Dendritic cell treated with granulocyte-macrophage colony-stimulating factor and Interleukin-4, amounts not matched to agents 40 ng/mL and 50 ng/mL, for 4 days (primary cell): ENCODE measurements around the gene PRDM5.
"Not testable (repeated sequence)": the region's sequence is repeated elsewhere in the genome, so short reads cannot be mapped to it uniquely, and the experiment has no call there.

Source experiments
- H3K27ac Mint-ChIP-seq: one replicate; pipeline ENCODE4 v1.8.0; 2022; ENCODE audit warnings: mild to moderate bottlenecking, mixed read lengths
- H3K27me3 Mint-ChIP-seq: one replicate; pipeline ENCODE4 v1.8.0; 2022; ENCODE audit warnings: mild to moderate bottlenecking, mixed read lengths
- H3K36me3 Mint-ChIP-seq: one replicate; pipeline ENCODE4 v1.8.0; 2022; ENCODE audit warnings: low read depth, mixed read lengths
- H3K4me1 Mint-ChIP-seq: one replicate; pipeline ENCODE4 v1.8.0; 2022; ENCODE audit warnings: low read depth, mixed read lengths
- H3K4me3 Mint-ChIP-seq: one replicate; pipeline ENCODE4 v1.8.0; 2022; ENCODE audit warnings: mild to moderate bottlenecking, moderate library complexity, mixed read lengths
- H3K9me3 Mint-ChIP-seq: one replicate; pipeline ENCODE4 v1.8.0; 2022; ENCODE audit warnings: mixed read lengths
- intact Hi-C: fragments of 100-400 bp; cut with micrococcal nuclease; formaldehyde crosslinking; loops from one replicate; pipeline ENCODE4 v1.15.0; 2022

Gene PRDM5

DNA sequence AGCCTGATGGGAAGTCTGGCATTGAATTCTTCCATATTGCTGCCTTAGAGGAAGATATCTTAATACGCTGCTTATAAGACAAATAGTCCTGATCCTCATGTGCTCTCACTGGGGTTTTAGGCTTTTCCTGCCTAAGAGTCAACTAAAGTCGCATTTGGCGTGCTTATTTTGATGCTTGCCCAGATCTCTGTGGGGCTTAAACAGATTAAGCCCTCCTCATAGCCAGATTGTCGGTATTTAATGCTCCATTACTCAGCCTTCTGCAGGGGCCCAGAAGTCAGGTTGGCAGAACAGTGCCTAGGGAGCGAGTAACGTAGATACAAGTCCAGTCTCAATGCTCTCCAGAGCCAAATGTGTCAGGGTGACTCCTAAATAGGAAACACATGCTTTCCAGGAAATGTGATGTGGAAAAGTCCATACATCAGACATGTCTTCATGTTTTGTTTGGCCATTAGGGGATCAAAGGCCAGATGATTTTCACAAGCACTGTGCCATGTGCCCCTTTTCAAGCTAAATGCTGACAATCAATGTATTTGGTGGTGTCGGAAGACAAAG, 262.8 kb downstream of the PRDM5 start:
- Mint-ChIP-seq H3K36me3 (no peaks in the 10 kb centered on the region), H3K4me3 (no peak overlapping the region), H3K27ac (no peak overlapping the region), H3K9me3 (no peaks in the 10 kb centered on the region), H3K4me1 (peaks cover 13% of the 10 kb centered on the region), H3K27me3 (no peaks in the 10 kb centered on the region)
- intact Hi-C loops: no loop called here

DNA sequence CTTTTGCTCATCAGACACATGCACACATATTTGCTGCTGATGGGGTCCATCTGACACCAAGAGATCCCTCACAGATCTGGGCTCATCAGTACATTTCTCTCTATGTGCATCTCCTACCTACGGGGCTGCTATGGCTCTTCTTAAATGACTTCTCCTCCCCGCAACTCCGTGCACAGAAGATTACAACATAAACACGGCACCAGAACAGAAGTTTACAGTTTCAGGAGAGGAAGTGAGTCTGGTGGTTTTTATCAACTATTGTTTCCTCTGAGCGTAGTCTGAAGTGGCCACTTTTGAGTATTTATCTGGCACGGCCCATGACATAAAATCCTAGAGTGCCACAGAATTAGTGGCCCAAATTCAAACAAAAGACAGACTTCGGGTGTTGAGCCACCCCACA, 263.8 kb downstream of the PRDM5 start:
- Mint-ChIP-seq H3K36me3 (no peaks in the 10 kb centered on the region), H3K4me1 (peaks cover 13% of the 10 kb centered on the region), H3K27ac (no peak overlapping the region), H3K27me3 (no peaks in the 10 kb centered on the region), H3K4me3 (no peak overlapping the region), H3K9me3 (no peaks in the 10 kb centered on the region)
- intact Hi-C loops: no loop called here

DNA sequence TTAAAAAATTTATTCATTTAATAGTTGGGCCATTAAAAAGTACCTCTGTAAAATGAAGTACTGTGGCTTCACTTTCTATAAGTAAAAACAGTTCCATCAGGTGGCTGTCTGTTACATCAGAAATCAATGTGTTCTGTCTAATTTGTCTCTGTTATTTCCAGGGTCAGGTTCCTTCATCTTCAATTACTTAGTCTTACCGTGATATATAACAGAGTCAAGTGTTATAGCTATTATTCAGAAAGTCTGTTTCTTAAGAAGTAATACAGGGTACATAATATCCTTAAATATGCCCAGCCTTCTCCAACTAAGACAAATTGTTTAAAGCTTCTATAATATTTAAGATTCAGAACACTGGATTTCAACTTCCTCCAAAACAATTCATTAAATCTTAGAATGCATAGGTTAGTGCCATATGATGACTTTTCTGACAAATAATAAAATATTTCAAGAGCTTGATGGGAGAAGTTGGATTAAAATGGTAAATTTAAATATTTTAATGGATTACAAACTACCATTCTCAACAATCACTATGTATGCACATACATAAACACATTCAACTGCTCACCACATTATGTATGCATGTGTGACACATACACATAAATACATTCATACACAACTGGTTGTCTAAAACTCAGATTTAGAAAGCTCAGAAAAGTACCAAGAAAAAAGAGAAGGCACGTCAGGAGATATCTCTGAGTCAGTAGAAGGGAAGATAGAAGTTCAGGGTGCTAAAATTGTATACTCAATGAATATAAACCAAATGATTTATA, 268.5 kb downstream of the PRDM5 start:
- no peak overlapping the region for H3K4me3 Mint-ChIP-seq
- H3K27me3 Mint-ChIP-seq: no peaks in the 10 kb centered on the region
- no peaks in the 10 kb centered on the region for H3K36me3 Mint-ChIP-seq
- no peak overlapping the region for H3K27ac Mint-ChIP-seq
- no peaks in the 10 kb centered on the region for H3K9me3 Mint-ChIP-seq
- peaks cover 6% of the 10 kb centered on the region for H3K4me1 Mint-ChIP-seq
- intact Hi-C loops: no loop called here

DNA sequence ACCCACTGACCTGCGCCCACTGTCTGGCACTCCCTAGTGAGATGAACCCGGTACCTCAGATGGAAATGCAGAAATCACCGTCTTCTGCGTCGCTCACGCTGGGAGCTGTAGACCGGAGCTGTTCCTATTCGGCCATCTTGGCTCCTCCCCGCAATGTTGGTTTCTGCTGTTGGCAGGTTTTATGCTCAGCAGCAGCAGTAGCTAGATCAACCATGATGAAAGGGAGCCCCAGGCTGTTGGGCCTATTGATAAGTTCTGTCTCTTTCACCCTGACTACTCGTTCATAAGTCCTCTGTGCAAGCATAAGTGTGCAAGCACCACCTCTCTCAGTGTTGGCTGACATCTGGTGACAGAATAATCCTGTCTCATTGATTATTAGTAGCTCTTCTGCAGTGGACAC, 274.2 kb downstream of the PRDM5 start:
- H3K4me3 Mint-ChIP-seq, H3K27ac Mint-ChIP-seq, H3K9me3 Mint-ChIP-seq, H3K4me1 Mint-ChIP-seq, intact Hi-C loops, H3K27me3 Mint-ChIP-seq, H3K36me3 Mint-ChIP-seq: not testable (repeated sequence)
